Endothelial cell of umbilical vein (primary cell): ENCODE results near the gene ATP6V0C. TPM values are rescaled to one million over a fixed set of nuclear protein-coding genes. Genes with fewer than 3 reads are reported as not detected.

Source experiments
- BruUV-seq: library from RNA; stranded (reverse); fragments of 400-500 nt; replicated peaks from 2 replicates; lab custom pipeline; 2021; lab: Mats Ljungman, UMichigan
- CTCF ChIA-PET: fragments of 300-600, 350-600 bp; sonication (Branson Sonifier 250); formaldehyde crosslinking; loops from one replicate; lab custom pipeline; 2021; ENCODE audit warnings: antibody characterized with exemption, inconsistent platforms; lab: Charles Lee
- POLR2A ChIA-PET: fragments of 300-600, 350-600 bp; sonication (Branson Sonifier 250); formaldehyde crosslinking; loops from one replicate; lab custom pipeline; 2021; ENCODE audit warnings: antibody characterized with exemption, inconsistent platforms; lab: Charles Lee
- DNase-seq: peaks from one replicate; pipeline ENCODE4 v3.0.0-alpha.2; 2011; ENCODE audit warnings: low read depth, low spot score
- FAIRE-seq: peaks from 2 replicates; lab custom pipeline; 2011; peaks lifted over from hg19 to GRCh38; lab: Jason Lieb, UNC
- H2AFZ ChIP-seq: 2 replicates; pipeline ENCODE4 v1.6.0; 2012; ENCODE audit warnings: low read depth, low read length, control low read depth, inconsistent platforms
- H3K27ac ChIP-seq: 2 replicates; pipeline ENCODE4 v1.5.1; 2011; ENCODE audit warnings: low read depth, mild to moderate bottlenecking, control low read depth, low read length, moderate library complexity; ENCODE audit not compliant: insufficient read depth
- H3K27me3 ChIP-seq, 2 experiments: 2 replicates each; pipeline versions ENCODE4 v1.6.0 to v1.6.1; 2011; ENCODE audit warnings: low read length in 2 of 2, mixed read lengths in 1 of 2; ENCODE audit not compliant: control insufficient read depth in 2 of 2, insufficient read depth in 2 of 2
- H3K36me3 ChIP-seq, 2 experiments: 2 replicates in 1 of 2; 3 replicates in 1 of 2; pipeline ENCODE4 v1.5.1; 2011; ENCODE audit warnings: low read length in 2 of 2, mild to moderate bottlenecking in 1 of 2, moderate library complexity in 1 of 2; ENCODE audit not compliant: control insufficient read depth in 2 of 2, insufficient read depth in 2 of 2; ENCODE audit errors: extremely low read depth in 1 of 2
- H3K4me1 ChIP-seq: 3 replicates; pipeline ENCODE4 v1.5.1; 2011; ENCODE audit warnings: mild to moderate bottlenecking, low read length; ENCODE audit not compliant: control insufficient read depth, insufficient read depth; ENCODE audit errors: extremely low read depth
- H3K4me2 ChIP-seq: 2 replicates; pipeline ENCODE4 v1.6.1; 2011; ENCODE audit warnings: low read length, control low read depth, mixed read lengths; ENCODE audit not compliant: insufficient read depth
- H3K4me3 ChIP-seq, 3 experiments: fragments of 200-600 bp in 1 of 3; sonication (generic), shearing (Covaris generic) in 1 of 3; replicated peaks in 1 of 3; 2 replicates each; pipeline ENCODE4 v1.5.1; 2011 to 2016; ENCODE audit warnings: control low read depth in 3 of 3, low read length in 3 of 3, mild to moderate bottlenecking in 2 of 3, inconsistent platforms in 1 of 3, low read depth in 1 of 3, moderate library complexity in 1 of 3; ENCODE audit not compliant: insufficient read depth in 1 of 3
- H3K79me2 ChIP-seq: 2 replicates; pipeline ENCODE4 v1.6.0; 2012; ENCODE audit warnings: low read length, inconsistent platforms; ENCODE audit not compliant: control insufficient read depth, insufficient read depth
- H3K9ac ChIP-seq: replicated peaks from 2 replicates; pipeline ENCODE3; 2011; ENCODE audit warnings: low read length, control low read depth; ENCODE audit not compliant: insufficient read depth; ENCODE audit errors: extremely low read depth
- H3K9me1 ChIP-seq: replicated peaks from 3 replicates; pipeline ENCODE4 v1.6.0; 2011; ENCODE audit warnings: mild to moderate bottlenecking, low read length; ENCODE audit not compliant: control insufficient read depth, insufficient read depth; ENCODE audit errors: extremely low read depth
- H3K9me3 ChIP-seq: replicated peaks from 2 replicates; pipeline ENCODE4 v1.5.1; 2012; ENCODE audit warnings: low read length, inconsistent platforms; ENCODE audit not compliant: control insufficient read depth, insufficient read depth
- H4K20me1 ChIP-seq: replicated peaks from 2 replicates; pipeline ENCODE3; 2011; ENCODE audit warnings: mild to moderate bottlenecking, low read length; ENCODE audit not compliant: control insufficient read depth, insufficient read depth; ENCODE audit errors: extremely low read depth
- CTCF ChIP-seq, 2 donors: IDR thresholded peaks; 1 replicate in 1 of 2; 2 replicates in 1 of 2; pipeline ENCODE4 v1.5.1; 2011; ENCODE audit warnings: low read length in 2 of 2, mild to moderate bottlenecking in 2 of 2, moderate library complexity in 2 of 2, control low read depth in 1 of 2, inconsistent platforms in 1 of 2, low read depth in 1 of 2; ENCODE audit not compliant: insufficient read depth in 1 of 2; ENCODE audit errors: extremely low read depth in 1 of 2
- EZH2 ChIP-seq: IDR thresholded peaks from 2 replicates; pipeline ENCODE4 v1.6.1; 2012; ENCODE audit warnings: borderline replicate concordance, low read depth, mild to moderate bottlenecking, moderate library complexity, low read length, inconsistent platforms; ENCODE audit not compliant: severe bottlenecking
- FOS ChIP-seq: IDR thresholded peaks from 2 replicates; pipeline ENCODE4 v1.6.1; 2011; ENCODE audit warnings: mild to moderate bottlenecking, low read length, moderate library complexity, borderline replicate concordance; ENCODE audit not compliant: insufficient read depth
- GATA2 ChIP-seq: IDR thresholded peaks from 2 replicates; pipeline ENCODE4 v1.7.0; 2011; ENCODE audit warnings: low read depth, mild to moderate bottlenecking, moderate library complexity, mixed read lengths, low read length; ENCODE audit not compliant: insufficient read length, insufficient read depth
- JUN ChIP-seq: IDR thresholded peaks from 2 replicates; pipeline ENCODE4 v1.6.1; 2011; ENCODE audit warnings: borderline replicate concordance, low read depth; ENCODE audit not compliant: insufficient read length, insufficient read depth
- MAX ChIP-seq: IDR thresholded peaks from 2 replicates; pipeline ENCODE4 v1.6.1; 2011; ENCODE audit not compliant: insufficient read depth, insufficient read length
- MYC ChIP-seq: IDR thresholded peaks from one replicate; pipeline ENCODE4 v1.6.1; 2011; ENCODE audit warnings: mild to moderate bottlenecking, low read depth, low read length
- POLR2A ChIP-seq: IDR thresholded peaks from 2 replicates; pipeline ENCODE4 v1.6.1; 2012; ENCODE audit warnings: low read depth, mild to moderate bottlenecking, control low read depth, low read length
- POLR2AphosphoS5 ChIP-seq: IDR thresholded peaks from 2 replicates; pipeline ENCODE4 v1.6.1; 2012; ENCODE audit warnings: low read depth, mild to moderate bottlenecking, control low read depth, low read length, moderate library complexity; ENCODE audit not compliant: insufficient read depth
- dilution Hi-C: fragments of 300-500 bp; cut with MboI; formaldehyde crosslinking; loops from one replicate; pipeline ENCODE4 v1.15.0; 2019; ENCODE audit warnings: low sequenced_read_pairs; ENCODE audit not compliant: extremely low pct_ligation_motif_present
- intact Hi-C: fragments of 100-400 bp; cut with micrococcal nuclease; formaldehyde crosslinking; loops from one replicate; pipeline ENCODE4 v1.10.0; 2022
- polyA plus RNA-seq, 4 experiments: library from polyadenylated mRNA; depleted of rRNA in 3 of 4; stranded (reverse) in 3 of 4; unstranded in 1 of 4; fragments of >200 nt; gene quantifications; 2 replicates each; pipeline versions ENCODE4 v1.2.1 to v1.2.3, GENCODE V29; 2011 to 2012; ENCODE audit warnings: missing spikeins in 1 of 4
- total RNA-seq: library from RNA; stranded (reverse); gene quantifications from 2 replicates; pipeline ENCODE4 v1.2.3, GENCODE V29; 2021

Gene ATP6V0C
- total and polyA plus RNA-seq, 2 donors (not counting 3 experiments of a cell fraction or from before 2014, with no cell fraction given), result 146 to 194 TPM

GRCh38 chr16:2526135-2526534 is 12.4 kb downstream of the ATP6V0C start:
- Histone ChIP-seq H3K79me2 (peaks cover 3% of the 10 kb centered on the region), H3K4me1 (peaks cover 4% of the 10 kb centered on the region), H2AFZ (no peak overlapping the region), H3K36me3 (peaks cover 7 to 45% of the 10 kb centered on the region in 2 experiments), H3K9me3 (no peaks in the 10 kb centered on the region), H3K9ac (no peak overlapping the region), H4K20me1 (no peaks in the 10 kb centered on the region), H3K27ac (no peak overlapping the region), H3K4me2 (no peak overlapping the region), H3K27me3 (no peaks in the 10 kb centered on the region), H3K4me3 (no peak overlapping the region), H3K9me1 (no peaks in the 10 kb centered on the region)
- POLR2A ChIA-PET, result no interaction called here
- DNase-seq (no peak), FAIRE-seq (no peak)
- intact Hi-C loops (no loop called here), dilution Hi-C loops (no loop called here)
- no TSS peak for BruUV-seq
- CTCF ChIA-PET, result no interaction called here
- TF ChIP-seq MAX, result no peak
- TF ChIP-seq MYC, result no peak
- TF ChIP-seq EZH2, result no peak
- no peak for TF ChIP-seq POLR2AphosphoS5
- no peak for TF ChIP-seq JUN
- no peak for TF ChIP-seq CTCF (IDR thresholded peaks at IDR 0.05; ENCODE audit: extremely low read depth in 1 of 2, insufficient read depth in 1 of 2, low read depth in 1 of 2, low read length in 2 of 2)
- no peak for TF ChIP-seq GATA2
- TF ChIP-seq FOS, result no peak
- TF ChIP-seq POLR2A, result no peak
